Esophagus squamous epithelium (tissue), 5 donors: ENCODE results near the gene SNRPA. TPM values are rescaled to one million over a fixed set of nuclear protein-coding genes. Genes with fewer than 3 reads are reported as not detected.

Experiments
- DNase-seq: peaks from one replicate; lab custom pipeline; 2025; lab: John Stamatoyannopoulos, UW
- H3K27ac ChIP-seq, 4 donors: fragments of 200-600 bp; sonication (generic); one replicate each; pipeline ENCODE4 v1.5.1; 2016 to 2019; ENCODE audit warnings: mild to moderate bottlenecking in 1 of 4
- H3K27me3 ChIP-seq, 4 donors: fragments of 200-600 bp; sonication (generic); 1 replicate in 3 of 4; 2 replicates in 1 of 4; pipeline versions ENCODE4 v1.5.1 to v1.6.0; 2017 to 2021; ENCODE audit warnings: antibody characterized with exemption in 1 of 4
- H3K36me3 ChIP-seq, 3 donors: fragments of 200-600 bp; sonication (generic); one replicate each; pipeline ENCODE4 v1.5.1; 2016 to 2019
- H3K4me1 ChIP-seq, 3 donors: fragments of 200-600 bp; sonication (generic); one replicate each; pipeline ENCODE4 v1.5.1; 2017 to 2019
- H3K4me3 ChIP-seq, 4 donors: fragments of 200-600 bp; sonication (generic); 1 replicate in 3 of 4; 2 replicates in 1 of 4; pipeline ENCODE4 v1.5.1; 2016 to 2019; ENCODE audit warnings: mild to moderate bottlenecking in 2 of 4, moderate library complexity in 1 of 4
- H3K9me3 ChIP-seq, 3 donors: fragments of 200-600 bp; sonication (generic); one replicate each; pipeline ENCODE4 v1.5.1; 2016 to 2019
- POLR2A ChIP-seq, 4 donors: fragments of 450-650 bp; IDR thresholded peaks; one replicate each; pipeline ENCODE4 v1.6.1; 2017; ENCODE audit warnings: antibody characterized with exemption in 4 of 4, mild to moderate bottlenecking in 4 of 4, moderate library complexity in 3 of 4
- WGBS, 2 donors: methylation state at CpG; one replicate each; pipeline ENCODE4 v1.1.5; 2018; 5-methylcytosine and 5-hydroxymethylcytosine counted together
- intact Hi-C: fragments of 100-400 bp; cut with DNase I; formaldehyde crosslinking; loops from one replicate; pipeline ENCODE4 v1.15.0; 2022
- total RNA-seq, 4 donors: library from RNA; depleted of rRNA; stranded (reverse); fragments of >200 nt; gene quantifications; one replicate each; pipeline ENCODE4 v1.1.0, GENCODE V29; 2016
- TF ChIP-seq, protein P1 (sequence below), 6 experiments: fragments of 450-650 bp in 4 of 6; fragments of 200-600 bp in 2 of 6; sonication (generic) in 2 of 6; IDR thresholded peaks; one replicate each; pipeline ENCODE4 v1.5.1; 2016 to 2019; ENCODE audit warnings: antibody characterized with exemption in 6 of 6, mild to moderate bottlenecking in 4 of 6, moderate library complexity in 4 of 6
- donor health status: DM: yes; HTN: yes; CAD: no.

Gene SNRPA
- total RNA-seq, 4 donors from 2014 or later = 45.0 to 79.5 (median 51.0) TPM

DNA sequence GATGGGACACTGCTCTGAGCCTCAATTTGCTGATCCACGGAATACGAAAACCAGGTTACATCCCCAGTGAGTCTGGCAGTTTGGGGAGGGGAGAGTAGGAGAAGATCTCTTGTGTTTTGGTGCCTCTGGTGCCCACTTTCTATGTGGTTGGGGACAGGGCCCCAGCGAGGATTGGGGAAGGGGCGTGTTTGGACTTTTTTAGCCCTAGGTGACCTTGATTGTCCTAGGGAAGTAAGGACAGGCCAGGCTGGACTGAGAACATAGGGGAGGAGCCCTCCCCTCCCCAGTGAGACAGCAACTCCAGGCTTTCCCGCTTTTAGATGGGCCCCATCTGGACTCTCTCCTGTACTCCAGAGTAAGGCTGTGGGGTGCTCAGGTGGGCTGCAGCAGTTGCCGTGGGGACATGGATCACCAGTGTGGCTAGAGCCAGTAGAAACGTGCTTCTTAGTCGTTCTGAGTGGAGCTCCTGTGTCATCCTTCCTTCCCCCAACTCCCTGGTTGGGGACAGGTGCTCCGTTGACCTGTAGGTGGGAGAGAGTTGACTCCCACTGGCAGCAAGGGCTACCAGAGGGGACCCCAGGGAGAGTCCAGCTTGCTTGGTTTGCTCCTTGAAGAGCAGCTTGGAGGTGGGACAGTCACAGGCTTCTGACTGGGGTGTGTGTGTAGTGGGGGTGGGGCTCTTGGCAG is 52.3 kb downstream of the SNRPA start:
- DNase-seq = no peak
- Histone ChIP-seq H3K4me1 (peaks cover 75 to 85% (median 82%) of the 10 kb centered on the region in 3 donors), H3K4me3 (peak overlapping the region in 3 of 4 donors; percentile 0 to 55 (median 19)), H3K36me3 (peaks cover 10 to 46% (median 12%) of the 10 kb centered on the region in 3 donors), H3K9me3 (no peaks in the 10 kb centered on the region), H3K27me3 (no peaks in the 10 kb centered on the region), H3K27ac (peak overlapping the region; percentile 53 to 98 (median 86))
- TF ChIP-seq, protein P1, sequence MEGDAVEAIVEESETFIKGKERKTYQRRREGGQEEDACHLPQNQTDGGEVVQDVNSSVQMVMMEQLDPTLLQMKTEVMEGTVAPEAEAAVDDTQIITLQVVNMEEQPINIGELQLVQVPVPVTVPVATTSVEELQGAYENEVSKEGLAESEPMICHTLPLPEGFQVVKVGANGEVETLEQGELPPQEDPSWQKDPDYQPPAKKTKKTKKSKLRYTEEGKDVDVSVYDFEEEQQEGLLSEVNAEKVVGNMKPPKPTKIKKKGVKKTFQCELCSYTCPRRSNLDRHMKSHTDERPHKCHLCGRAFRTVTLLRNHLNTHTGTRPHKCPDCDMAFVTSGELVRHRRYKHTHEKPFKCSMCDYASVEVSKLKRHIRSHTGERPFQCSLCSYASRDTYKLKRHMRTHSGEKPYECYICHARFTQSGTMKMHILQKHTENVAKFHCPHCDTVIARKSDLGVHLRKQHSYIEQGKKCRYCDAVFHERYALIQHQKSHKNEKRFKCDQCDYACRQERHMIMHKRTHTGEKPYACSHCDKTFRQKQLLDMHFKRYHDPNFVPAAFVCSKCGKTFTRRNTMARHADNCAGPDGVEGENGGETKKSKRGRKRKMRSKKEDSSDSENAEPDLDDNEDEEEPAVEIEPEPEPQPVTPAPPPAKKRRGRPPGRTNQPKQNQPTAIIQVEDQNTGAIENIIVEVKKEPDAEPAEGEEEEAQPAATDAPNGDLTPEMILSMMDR (IDR thresholded peaks at IDR 0.05) = no peak
- no peak for TF ChIP-seq POLR2A (IDR thresholded peaks at IDR 0.05)
- 32 to 40% methylated on average over 1 to 2 of the region's 9 CpGs for WGBS, 2 donors
- intact Hi-C loops = no loop called here

DNA sequence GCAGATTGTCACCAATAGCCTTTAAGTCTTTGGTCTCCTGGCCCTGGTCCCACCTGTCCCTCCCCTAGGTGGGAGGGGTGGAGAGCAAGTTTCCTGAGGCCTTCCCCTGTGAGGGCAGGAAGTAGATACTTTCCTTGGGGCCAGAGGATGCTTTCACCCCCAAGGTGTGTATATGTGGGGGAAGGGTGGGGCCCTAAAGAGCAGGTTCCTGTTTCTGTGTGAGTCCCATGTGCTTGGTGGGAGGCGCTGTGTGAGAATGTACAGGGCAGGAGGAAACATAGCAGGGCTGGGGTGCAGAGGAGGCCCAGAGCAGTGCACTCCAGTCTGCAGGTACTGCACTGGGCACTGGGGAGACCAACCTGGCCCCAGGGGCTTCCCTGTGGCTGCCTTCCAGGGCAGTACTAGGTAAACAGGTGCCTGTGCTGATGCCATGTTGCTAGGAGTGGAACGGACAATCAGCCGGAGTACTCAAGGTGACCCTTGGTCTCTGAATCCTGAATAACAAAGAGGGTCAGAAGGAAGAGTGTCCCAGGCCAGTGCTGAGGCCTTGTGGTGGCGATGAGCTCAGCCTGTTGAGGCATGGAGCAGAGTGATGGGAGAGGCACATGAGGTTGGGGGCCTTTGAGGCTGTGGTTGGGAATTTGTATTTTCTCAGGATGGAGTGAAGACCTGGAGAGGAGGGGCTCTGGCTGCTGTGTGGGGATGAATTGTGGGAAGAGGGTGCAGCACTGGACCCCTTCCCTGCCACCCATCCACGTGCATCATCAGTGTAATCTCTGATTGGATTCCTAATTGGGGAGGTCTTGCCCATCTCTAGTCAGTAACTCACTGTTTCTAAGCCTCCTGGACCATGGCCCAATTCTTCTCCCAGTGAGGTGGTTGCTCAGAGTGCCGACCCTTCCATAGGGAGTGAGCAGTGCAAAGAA is 53.1 kb downstream of the SNRPA start:
- DNase-seq = peak; percentile 55
- H3K4me1 ChIP-seq = peaks cover 76 to 93% (median 83%) of the 10 kb centered on the region in 3 donors
- intact Hi-C loops = no loop called here
- 69 to 73% methylated on average over 4 of the region's 6 CpGs for WGBS, 2 donors
- H3K4me3 ChIP-seq = peak overlapping the region in 2 of 4 donors; percentile 19 to 55
- peak overlapping the region; percentile 55 to 98 (median 86) for H3K27ac ChIP-seq
- H3K36me3 ChIP-seq = peaks cover 10 to 53% (median 17%) of the 10 kb centered on the region in 3 donors
- H3K27me3 ChIP-seq = no peaks in the 10 kb centered on the region
- TF ChIP-seq, protein P1 (IDR thresholded peaks at IDR 0.05) = no peak
- TF ChIP-seq POLR2A (IDR thresholded peaks at IDR 0.05) = no peak
- H3K9me3 ChIP-seq = no peaks in the 10 kb centered on the region

DNA sequence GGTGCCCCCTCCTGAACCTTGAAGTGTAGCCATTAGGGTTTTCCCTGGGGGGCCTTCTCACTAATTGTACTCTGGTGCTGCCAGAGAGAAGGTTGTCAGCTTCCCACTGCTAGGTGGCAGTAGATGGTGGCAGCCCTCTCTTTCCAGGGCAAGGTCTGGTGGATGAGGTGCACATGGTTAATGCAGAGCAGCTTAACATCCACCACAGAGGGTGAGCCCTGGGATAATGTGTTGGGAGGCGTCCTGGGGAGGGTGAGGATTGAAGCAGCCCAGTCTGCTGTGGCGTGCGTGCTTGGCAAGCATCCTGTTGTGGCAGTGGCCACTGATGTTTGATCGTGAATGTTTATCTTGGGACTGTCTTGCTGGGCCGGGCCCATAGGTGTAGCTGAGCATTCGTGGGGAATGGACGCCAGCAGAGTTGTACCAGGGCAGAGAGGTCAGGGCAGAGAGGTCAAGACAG is 53.8 kb downstream of the SNRPA start:
- Histone ChIP-seq H3K36me3 (peaks cover 10 to 60% (median 17%) of the 10 kb centered on the region in 3 donors), H3K9me3 (no peaks in the 10 kb centered on the region), H3K4me1 (peaks cover 81 to 100% (median 90%) of the 10 kb centered on the region in 3 donors), H3K27me3 (no peaks in the 10 kb centered on the region), H3K4me3 (peak overlapping the region in 1 of 4 donors; percentile 55), H3K27ac (peak overlapping the region; percentile 55 to 98 (median 86))
- no peak for DNase-seq
- TF ChIP-seq, protein P1 (IDR thresholded peaks at IDR 0.05) = no peak
- TF ChIP-seq POLR2A (IDR thresholded peaks at IDR 0.05) = no peak
- intact Hi-C loops = no loop called here
- WGBS, 2 donors = 23 to 50% methylated on average over 2 to 4 of the region's 7 CpGs

DNA sequence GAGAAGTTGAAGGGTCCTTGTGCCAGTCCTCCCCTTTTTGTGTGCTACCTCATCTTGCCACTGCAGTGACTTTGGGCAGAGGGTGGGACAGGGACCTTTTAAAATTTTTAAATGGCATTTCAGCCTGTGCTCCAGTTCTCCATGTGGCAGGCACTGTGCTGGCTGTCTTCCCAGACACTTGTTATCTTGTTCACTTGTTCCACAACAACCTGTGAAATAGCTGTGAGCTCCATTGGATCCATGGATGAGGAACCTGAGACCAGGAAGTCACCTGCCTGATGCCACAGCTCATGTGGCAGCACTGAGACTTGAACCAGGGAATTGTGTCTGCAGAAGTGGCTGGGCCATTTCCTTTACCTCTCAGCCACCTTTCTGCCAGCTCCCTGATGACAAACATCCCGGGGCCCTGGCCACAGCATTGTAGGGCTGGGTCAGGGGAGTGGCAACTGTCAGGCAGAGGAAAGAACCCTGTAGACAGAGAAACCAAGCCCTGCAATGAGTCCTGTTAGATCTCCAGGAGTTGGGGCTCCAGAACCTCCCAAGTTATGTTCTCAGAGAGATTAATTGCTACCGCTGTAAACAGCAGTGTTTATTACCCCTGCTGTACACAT is 54.4 kb downstream of the SNRPA start:
- 0 to 63% methylated on average over 1 to 2 of the region's 2 CpGs for WGBS, 2 donors
- Histone ChIP-seq H3K4me1 (peaks cover 78 to 100% (median 91%) of the 10 kb centered on the region in 3 donors), H3K4me3 (no peak overlapping the region), H3K27ac (peak overlapping the region; percentile 55 to 98 (median 86)), H3K36me3 (peaks cover 9 to 58% (median 16%) of the 10 kb centered on the region in 3 donors), H3K9me3 (no peaks in the 10 kb centered on the region), H3K27me3 (no peaks in the 10 kb centered on the region)
- TF ChIP-seq POLR2A (IDR thresholded peaks at IDR 0.05) = no peak
- TF ChIP-seq, protein P1 (IDR thresholded peaks at IDR 0.05) = no peak
- intact Hi-C loops = no loop called here
- no peak for DNase-seq
